ENCODE measurements around the gene GDI2.

GDI2 gene

DNA sequence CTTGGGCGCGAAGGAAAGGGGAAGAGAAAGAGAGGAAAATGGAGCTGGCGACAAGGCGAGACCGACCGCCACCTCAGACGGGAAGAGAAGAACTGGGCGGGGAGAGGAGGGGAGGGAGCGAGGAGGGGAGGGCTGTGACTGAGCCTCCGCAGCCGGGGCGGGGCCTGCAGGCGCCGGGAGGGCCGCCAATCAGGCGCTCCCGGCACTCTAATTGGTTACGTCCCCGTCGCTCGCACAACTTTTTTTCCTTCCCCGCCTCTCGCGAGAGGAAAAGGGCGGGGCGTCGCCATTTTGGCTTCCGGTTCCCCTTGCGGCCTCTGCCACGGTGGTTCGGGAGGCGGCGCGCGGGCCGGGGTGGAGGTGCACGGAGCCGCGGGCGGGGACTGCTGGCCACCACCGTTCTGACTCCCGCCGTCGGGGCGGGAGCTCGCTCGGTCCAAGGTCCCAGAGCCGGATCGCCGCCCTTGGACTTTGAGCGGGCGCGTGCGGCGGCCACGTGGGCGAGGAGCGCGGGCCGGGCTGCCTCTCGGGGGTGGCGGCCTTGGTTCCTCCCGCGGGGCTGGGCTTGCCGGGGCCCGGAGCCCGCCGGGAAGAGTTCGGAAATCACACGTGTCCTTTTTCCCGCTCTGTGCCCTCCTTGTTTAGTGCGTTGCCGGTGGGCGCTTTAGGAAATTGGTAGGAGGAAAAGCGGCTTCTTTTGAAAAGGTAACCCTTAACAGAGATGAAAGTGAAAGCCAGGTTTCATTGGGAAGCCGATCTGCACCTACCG is at the start of gene GDI2:
GDI2 (minus strand) TSS at position 94 of the 769 bp plus-strand sequence. CDS start 176 bp downstream, outside the sequence.
- Histone ChIP-seq H3K27me3 (ENCODE audit: control insufficient read depth, low read length) (no peaks in the 10 kb centered on the region), H3K9me3 (ENCODE audit: control insufficient read depth, insufficient read depth, low read length) (no peaks in the 10 kb centered on the region), H3K27ac (ENCODE audit: low read depth, low read length) (peak within 1 kb of the TSS; percentile 82), H3K9me2 (replicated peaks; ENCODE audit: control insufficient read depth, low read length) (no peaks in the 10 kb centered on the region), H3K36me3 (ENCODE audit: control insufficient read depth, low read length) (peaks cover 61% of the 10 kb centered on the region), H3K4me1 (ENCODE audit: control insufficient read depth, low read length) (peaks cover 72% of the 10 kb centered on the region), H3K79me2 (ENCODE audit: control insufficient read depth, low read length) (peaks cover 67% of the 10 kb centered on the region), H3K4me3 (ENCODE audit: low read length) (peak within 1 kb of the TSS; percentile 84), H3K4me2 (ENCODE audit: low read length) (peak within 1 kb of the TSS; percentile 93), H3F3A (ENCODE audit: control insufficient read depth, insufficient read depth) (peaks cover 7% of the 10 kb centered on the region), H4K20me1 (ENCODE audit: control insufficient read depth, insufficient read depth, low read depth, low read length) (peaks cover 34% of the 10 kb centered on the region)
- TF ChIP-seq EZH2phosphoT487 (IDR thresholded peaks at IDR 0.05; ENCODE audit: borderline replicate concordance, low read length): no peak
- TF ChIP-seq, protein P1, sequence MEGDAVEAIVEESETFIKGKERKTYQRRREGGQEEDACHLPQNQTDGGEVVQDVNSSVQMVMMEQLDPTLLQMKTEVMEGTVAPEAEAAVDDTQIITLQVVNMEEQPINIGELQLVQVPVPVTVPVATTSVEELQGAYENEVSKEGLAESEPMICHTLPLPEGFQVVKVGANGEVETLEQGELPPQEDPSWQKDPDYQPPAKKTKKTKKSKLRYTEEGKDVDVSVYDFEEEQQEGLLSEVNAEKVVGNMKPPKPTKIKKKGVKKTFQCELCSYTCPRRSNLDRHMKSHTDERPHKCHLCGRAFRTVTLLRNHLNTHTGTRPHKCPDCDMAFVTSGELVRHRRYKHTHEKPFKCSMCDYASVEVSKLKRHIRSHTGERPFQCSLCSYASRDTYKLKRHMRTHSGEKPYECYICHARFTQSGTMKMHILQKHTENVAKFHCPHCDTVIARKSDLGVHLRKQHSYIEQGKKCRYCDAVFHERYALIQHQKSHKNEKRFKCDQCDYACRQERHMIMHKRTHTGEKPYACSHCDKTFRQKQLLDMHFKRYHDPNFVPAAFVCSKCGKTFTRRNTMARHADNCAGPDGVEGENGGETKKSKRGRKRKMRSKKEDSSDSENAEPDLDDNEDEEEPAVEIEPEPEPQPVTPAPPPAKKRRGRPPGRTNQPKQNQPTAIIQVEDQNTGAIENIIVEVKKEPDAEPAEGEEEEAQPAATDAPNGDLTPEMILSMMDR (IDR thresholded peaks at IDR 0.05; ENCODE audit: low read depth, low read length, poor library complexity, severe bottlenecking): no peak

DNA sequence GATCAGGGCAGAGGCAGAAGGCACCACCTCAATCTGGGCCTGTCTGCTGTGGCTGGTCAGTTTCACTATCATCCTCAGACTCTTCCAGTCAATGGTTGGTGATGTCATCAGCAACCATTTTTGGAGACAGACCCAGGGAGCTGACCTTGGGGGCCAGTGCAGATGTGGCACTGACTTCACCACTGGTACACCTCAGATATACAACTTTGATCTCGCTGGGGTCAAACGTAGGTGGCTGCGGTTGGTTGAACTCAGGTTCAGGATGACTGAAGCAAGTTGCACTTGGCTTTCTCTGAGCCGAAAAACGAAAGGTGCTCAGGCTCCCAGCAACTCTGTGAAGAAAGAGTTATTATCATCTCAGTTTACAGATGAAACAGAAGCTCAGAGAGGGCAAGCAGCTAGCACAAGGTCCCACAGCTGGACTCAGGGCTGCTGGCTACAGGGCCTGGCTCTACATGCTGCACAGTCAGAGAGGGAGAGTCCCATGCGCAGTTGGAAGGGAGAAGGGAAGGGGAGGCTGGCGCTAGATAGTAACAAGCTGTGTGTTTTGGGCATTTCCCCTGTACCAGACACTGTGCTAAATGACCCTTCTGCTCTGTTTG is 49.2 kb upstream of the GDI2 start:
- no peak overlapping the region for H3K4me3 ChIP-seq (ENCODE audit: low read length)
- no peaks in the 10 kb centered on the region for H3F3A ChIP-seq (ENCODE audit: control insufficient read depth, insufficient read depth)
- no peaks in the 10 kb centered on the region for H3K27me3 ChIP-seq (ENCODE audit: control insufficient read depth, low read length)
- H3K9me3 ChIP-seq (ENCODE audit: control insufficient read depth, insufficient read depth, low read length): peaks cover 3% of the 10 kb centered on the region; the same call in 1 of the 2 replicates
- H3K4me2 ChIP-seq (ENCODE audit: low read length): peak overlapping the region; percentile 30
- H3K9me2 ChIP-seq (replicated peaks; ENCODE audit: control insufficient read depth, low read length): no peaks in the 10 kb centered on the region
- no peaks in the 10 kb centered on the region for H4K20me1 ChIP-seq (ENCODE audit: control insufficient read depth, insufficient read depth, low read depth, low read length)
- no peaks in the 10 kb centered on the region for H3K36me3 ChIP-seq (ENCODE audit: control insufficient read depth, low read length)
- peaks cover 18% of the 10 kb centered on the region for H3K4me1 ChIP-seq (ENCODE audit: control insufficient read depth, low read length)
- no peak overlapping the region for H3K27ac ChIP-seq (ENCODE audit: low read depth, low read length)
- no peaks in the 10 kb centered on the region for H3K79me2 ChIP-seq (ENCODE audit: control insufficient read depth, low read length)
- TF ChIP-seq EZH2phosphoT487 (IDR thresholded peaks at IDR 0.05; ENCODE audit: borderline replicate concordance, low read length): no peak
- TF ChIP-seq, protein P1 (IDR thresholded peaks at IDR 0.05; ENCODE audit: low read depth, low read length, poor library complexity, severe bottlenecking): no peak

DNA sequence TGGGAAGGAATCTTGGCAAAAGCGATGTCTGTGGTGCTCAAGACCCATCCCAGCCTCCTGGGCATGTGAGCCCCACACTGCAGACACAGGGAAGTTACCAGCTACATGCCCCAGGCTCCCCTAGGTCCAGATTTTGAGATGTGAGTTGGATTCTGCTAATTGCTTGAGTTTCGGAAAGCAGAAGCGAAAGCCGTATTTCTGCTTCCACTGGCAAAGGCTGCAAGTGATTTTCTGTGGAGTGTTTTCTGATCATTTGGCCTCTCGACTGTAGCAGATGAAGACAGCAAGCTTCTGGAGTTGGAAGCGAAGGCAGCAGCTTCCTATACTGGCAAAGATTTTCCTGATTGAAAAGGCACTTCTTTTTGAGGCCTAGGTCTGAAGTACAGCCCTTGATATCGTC is 46.8 kb upstream of the GDI2 start:
- H4K20me1 ChIP-seq (ENCODE audit: control insufficient read depth, insufficient read depth, low read depth, low read length): no peaks in the 10 kb centered on the region
- peaks cover 8% of the 10 kb centered on the region for H3K4me1 ChIP-seq (ENCODE audit: control insufficient read depth, low read length)
- H3K79me2 ChIP-seq (ENCODE audit: control insufficient read depth, low read length): no peaks in the 10 kb centered on the region
- no peaks in the 10 kb centered on the region for H3K9me2 ChIP-seq (replicated peaks; ENCODE audit: control insufficient read depth, low read length)
- H3K27me3 ChIP-seq (ENCODE audit: control insufficient read depth, low read length): no peaks in the 10 kb centered on the region
- no peak overlapping the region for H3K4me2 ChIP-seq (ENCODE audit: low read length)
- no peak overlapping the region for H3K4me3 ChIP-seq (ENCODE audit: low read length)
- H3K27ac ChIP-seq (ENCODE audit: low read depth, low read length): no peak overlapping the region
- no peaks in the 10 kb centered on the region for H3F3A ChIP-seq (ENCODE audit: control insufficient read depth, insufficient read depth)
- H3K9me3 ChIP-seq (ENCODE audit: control insufficient read depth, insufficient read depth, low read length): peaks cover 3% of the 10 kb centered on the region; the same call in 1 of the 2 replicates
- no peaks in the 10 kb centered on the region for H3K36me3 ChIP-seq (ENCODE audit: control insufficient read depth, low read length)
- TF ChIP-seq, protein P1 (IDR thresholded peaks at IDR 0.05; ENCODE audit: low read depth, low read length, poor library complexity, severe bottlenecking): no peak
- TF ChIP-seq EZH2phosphoT487 (IDR thresholded peaks at IDR 0.05; ENCODE audit: borderline replicate concordance, low read length): no peak

Measured in DOHH2 (cell line).